ENCODE measurements around the gene PTBP2. TPM values are rescaled to one million over a fixed set of nuclear protein-coding genes. Genes with fewer than 3 reads are reported as not detected.

Gene PTBP2
- total RNA-seq, 1 experiment from 2014 or later, result 13.2 TPM

DNA sequence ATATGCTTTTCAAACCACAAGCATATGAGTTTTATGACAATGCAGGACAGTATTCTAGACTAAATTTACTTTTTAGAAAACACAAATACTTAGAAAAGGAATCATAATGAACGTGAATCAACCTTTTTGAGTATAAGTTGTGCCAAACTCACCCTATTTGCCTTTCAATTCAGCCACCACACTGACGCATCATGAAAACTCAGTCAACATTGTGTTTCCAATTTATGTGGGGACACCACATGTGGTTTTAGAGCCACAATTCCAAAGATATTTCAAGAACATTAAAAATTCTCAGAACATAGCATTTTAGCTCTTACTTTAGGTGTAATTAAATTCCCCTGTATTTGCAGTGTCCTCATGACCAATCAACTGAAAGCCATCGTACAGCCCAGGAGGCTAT lies 118.8 kb downstream of the PTBP2 start:
- Histone ChIP-seq H3K9ac (ENCODE audit: low read length) (no peak overlapping the region), H3K4me3 (replicated peaks in 1 of 2; ENCODE audit: low read depth in 1 of 2, low read length in 2 of 2) (no peak overlapping the region), H3K79me2 (ENCODE audit: insufficient read depth, low read length) (no peaks in the 10 kb centered on the region), H2AFZ (ENCODE audit: low read depth, low read length, poor library complexity, severe bottlenecking) (no peak overlapping the region), H3K4me2 (ENCODE audit: low read length) (no peak overlapping the region), H3K27ac (ENCODE audit: low read depth, low read length) (no peak overlapping the region), H4K20me1 (ENCODE audit: insufficient read depth) (no peaks in the 10 kb centered on the region), H3K9me3 (ENCODE audit: control insufficient read depth in 1 of 2, insufficient read depth in 1 of 2, low read depth in 1 of 2, low read length in 2 of 2) (no peaks in the 10 kb centered on the region), H3K27me3 (ENCODE audit: insufficient read depth, low read length) (no peaks in the 10 kb centered on the region), H3K9me2 (ENCODE audit: insufficient read depth) (no peaks in the 10 kb centered on the region), H3K4me1 (ENCODE audit: control insufficient read depth in 1 of 2, insufficient read depth in 2 of 2, low read length in 2 of 2) (no peaks in the 10 kb centered on the region), H3K36me3 (ENCODE audit: control insufficient read depth in 1 of 2, insufficient read depth in 2 of 2, low read length in 2 of 2) (no peaks in the 10 kb centered on the region)
- RAD21 ChIA-PET (ENCODE audit: low non-redundant PET in 1 of 2, low total read pairs in 2 of 2, uncharacterized antibody in 2 of 2, unreplicated experiment in 2 of 2), result no interaction called here
- CTCF ChIA-PET, result interaction anchor here (1.4 kb wide), 1 partner anchor 604 kb away, joined by 3 read pairs; no protein-coding TSS in a partner anchor
- BruUV-seq (replicated peaks), result no TSS peak
- intact Hi-C loops (cut with micrococcal nuclease), result loop anchor here (5.0 to 10.0 kb wide), 2 partner anchors 763 to 1536 kb away; no protein-coding TSS in a partner anchor
- ATAC-seq, result no peak
- POLR2A ChIA-PET, result no interaction called here
- DNase-seq (ENCODE audit: low read depth, low spot score), result no peak
- TF ChIP-seq ZFX (IDR thresholded peaks at IDR 0.05) (no peak), MAX (IDR thresholded peaks at IDR 0.05) (no peak), CTCF (IDR thresholded peaks at IDR 0.05 in 2 of 3, conservative IDR thresholded peaks at IDR 0.05 in 1 of 3; ENCODE audit: borderline replicate concordance in 1 of 3, insufficient read depth in 1 of 3, low read depth in 2 of 3, low read length in 2 of 3) (no peak), ZNF274 (IDR thresholded peaks at IDR 0.05; ENCODE audit: low read depth, low read length) (no peak), SRF (IDR thresholded peaks at IDR 0.05; ENCODE audit: low read depth) (no peak), ATF3 (IDR thresholded peaks at IDR 0.05) (no peak), ELF1 (IDR thresholded peaks at IDR 0.05; ENCODE audit: borderline replicate concordance, low read depth) (no peak), RAD21 (IDR thresholded peaks at IDR 0.05; ENCODE audit: low read depth) (no peak), CBX3 (IDR thresholded peaks at IDR 0.05; ENCODE audit: low read depth) (no peak), SP1 (IDR thresholded peaks at IDR 0.05; ENCODE audit: low read depth) (no peak), POLR2A (IDR thresholded peaks at IDR 0.05; ENCODE audit: borderline replicate concordance, extremely low read depth, insufficient read depth, insufficient read length) (no peak), TCF7L2 (IDR thresholded peaks at IDR 0.05; ENCODE audit: borderline replicate concordance, extremely low read depth, insufficient read depth, insufficient read length) (no peak), EGR1 (IDR thresholded peaks at IDR 0.05; ENCODE audit: low read depth) (no peak), JUND (IDR thresholded peaks at IDR 0.05) (no peak), POLR2AphosphoS5 (IDR thresholded peaks at IDR 0.05; ENCODE audit: low read depth, low read length) (no peak), YY1 (IDR thresholded peaks at IDR 0.05; ENCODE audit: extremely low read depth, insufficient replicate concordance, low read depth, low read length) (no peak), SIN3A (IDR thresholded peaks at IDR 0.05; ENCODE audit: low read depth) (no peak)
- TF ChIP-seq, protein P1, sequence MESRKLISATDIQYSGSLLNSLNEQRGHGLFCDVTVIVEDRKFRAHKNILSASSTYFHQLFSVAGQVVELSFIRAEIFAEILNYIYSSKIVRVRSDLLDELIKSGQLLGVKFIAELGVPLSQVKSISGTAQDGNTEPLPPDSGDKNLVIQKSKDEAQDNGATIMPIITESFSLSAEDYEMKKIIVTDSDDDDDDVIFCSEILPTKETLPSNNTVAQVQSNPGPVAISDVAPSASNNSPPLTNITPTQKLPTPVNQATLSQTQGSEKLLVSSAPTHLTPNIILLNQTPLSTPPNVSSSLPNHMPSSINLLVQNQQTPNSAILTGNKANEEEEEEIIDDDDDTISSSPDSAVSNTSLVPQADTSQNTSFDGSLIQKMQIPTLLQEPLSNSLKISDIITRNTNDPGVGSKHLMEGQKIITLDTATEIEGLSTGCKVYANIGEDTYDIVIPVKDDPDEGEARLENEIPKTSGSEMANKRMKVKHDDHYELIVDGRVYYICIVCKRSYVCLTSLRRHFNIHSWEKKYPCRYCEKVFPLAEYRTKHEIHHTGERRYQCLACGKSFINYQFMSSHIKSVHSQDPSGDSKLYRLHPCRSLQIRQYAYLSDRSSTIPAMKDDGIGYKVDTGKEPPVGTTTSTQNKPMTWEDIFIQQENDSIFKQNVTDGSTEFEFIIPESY (IDR thresholded peaks at IDR 0.05; ENCODE audit: extremely low read depth, insufficient replicate concordance, low read length), result no peak
- TF ChIP-seq, protein P2, sequence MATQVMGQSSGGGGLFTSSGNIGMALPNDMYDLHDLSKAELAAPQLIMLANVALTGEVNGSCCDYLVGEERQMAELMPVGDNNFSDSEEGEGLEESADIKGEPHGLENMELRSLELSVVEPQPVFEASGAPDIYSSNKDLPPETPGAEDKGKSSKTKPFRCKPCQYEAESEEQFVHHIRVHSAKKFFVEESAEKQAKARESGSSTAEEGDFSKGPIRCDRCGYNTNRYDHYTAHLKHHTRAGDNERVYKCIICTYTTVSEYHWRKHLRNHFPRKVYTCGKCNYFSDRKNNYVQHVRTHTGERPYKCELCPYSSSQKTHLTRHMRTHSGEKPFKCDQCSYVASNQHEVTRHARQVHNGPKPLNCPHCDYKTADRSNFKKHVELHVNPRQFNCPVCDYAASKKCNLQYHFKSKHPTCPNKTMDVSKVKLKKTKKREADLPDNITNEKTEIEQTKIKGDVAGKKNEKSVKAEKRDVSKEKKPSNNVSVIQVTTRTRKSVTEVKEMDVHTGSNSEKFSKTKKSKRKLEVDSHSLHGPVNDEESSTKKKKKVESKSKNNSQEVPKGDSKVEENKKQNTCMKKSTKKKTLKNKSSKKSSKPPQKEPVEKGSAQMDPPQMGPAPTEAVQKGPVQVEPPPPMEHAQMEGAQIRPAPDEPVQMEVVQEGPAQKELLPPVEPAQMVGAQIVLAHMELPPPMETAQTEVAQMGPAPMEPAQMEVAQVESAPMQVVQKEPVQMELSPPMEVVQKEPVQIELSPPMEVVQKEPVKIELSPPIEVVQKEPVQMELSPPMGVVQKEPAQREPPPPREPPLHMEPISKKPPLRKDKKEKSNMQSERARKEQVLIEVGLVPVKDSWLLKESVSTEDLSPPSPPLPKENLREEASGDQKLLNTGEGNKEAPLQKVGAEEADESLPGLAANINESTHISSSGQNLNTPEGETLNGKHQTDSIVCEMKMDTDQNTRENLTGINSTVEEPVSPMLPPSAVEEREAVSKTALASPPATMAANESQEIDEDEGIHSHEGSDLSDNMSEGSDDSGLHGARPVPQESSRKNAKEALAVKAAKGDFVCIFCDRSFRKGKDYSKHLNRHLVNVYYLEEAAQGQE (IDR thresholded peaks at IDR 0.05; ENCODE audit: low read depth), result no peak

Measured in HCT116 (cell line).